Endothelial cell of umbilical vein (primary cell): Measurements from ENCODE around the gene ZNF77.

Experiments used
- CTCF ChIP-seq, 2 donors: IDR thresholded peaks; 1 replicate in 1 of 2; 2 replicates in 1 of 2; pipeline ENCODE4 v1.5.1; 2011; ENCODE audit warnings: low read length in 2 of 2, mild to moderate bottlenecking in 2 of 2, moderate library complexity in 2 of 2, control low read depth in 1 of 2, inconsistent platforms in 1 of 2, low read depth in 1 of 2; ENCODE audit not compliant: insufficient read depth in 1 of 2; ENCODE audit errors: extremely low read depth in 1 of 2
- EZH2 ChIP-seq: IDR thresholded peaks from 2 replicates; pipeline ENCODE4 v1.6.1; 2012; ENCODE audit warnings: borderline replicate concordance, low read depth, mild to moderate bottlenecking, moderate library complexity, low read length, inconsistent platforms; ENCODE audit not compliant: severe bottlenecking
- FOS ChIP-seq: IDR thresholded peaks from 2 replicates; pipeline ENCODE4 v1.6.1; 2011; ENCODE audit warnings: mild to moderate bottlenecking, low read length, moderate library complexity, borderline replicate concordance; ENCODE audit not compliant: insufficient read depth
- GATA2 ChIP-seq: IDR thresholded peaks from 2 replicates; pipeline ENCODE4 v1.7.0; 2011; ENCODE audit warnings: low read depth, mild to moderate bottlenecking, moderate library complexity, mixed read lengths, low read length; ENCODE audit not compliant: insufficient read length, insufficient read depth
- JUN ChIP-seq: IDR thresholded peaks from 2 replicates; pipeline ENCODE4 v1.6.1; 2011; ENCODE audit warnings: borderline replicate concordance, low read depth; ENCODE audit not compliant: insufficient read length, insufficient read depth
- MYC ChIP-seq: IDR thresholded peaks from one replicate; pipeline ENCODE4 v1.6.1; 2011; ENCODE audit warnings: mild to moderate bottlenecking, low read depth, low read length
- POLR2A ChIP-seq: IDR thresholded peaks from 2 replicates; pipeline ENCODE4 v1.6.1; 2012; ENCODE audit warnings: low read depth, mild to moderate bottlenecking, control low read depth, low read length
- POLR2AphosphoS5 ChIP-seq: IDR thresholded peaks from 2 replicates; pipeline ENCODE4 v1.6.1; 2012; ENCODE audit warnings: low read depth, mild to moderate bottlenecking, control low read depth, low read length, moderate library complexity; ENCODE audit not compliant: insufficient read depth
- TF ChIP-seq, protein P1 (sequence below): IDR thresholded peaks from 2 replicates; pipeline ENCODE4 v1.6.1; 2011; ENCODE audit not compliant: insufficient read depth, insufficient read length

DNA sequence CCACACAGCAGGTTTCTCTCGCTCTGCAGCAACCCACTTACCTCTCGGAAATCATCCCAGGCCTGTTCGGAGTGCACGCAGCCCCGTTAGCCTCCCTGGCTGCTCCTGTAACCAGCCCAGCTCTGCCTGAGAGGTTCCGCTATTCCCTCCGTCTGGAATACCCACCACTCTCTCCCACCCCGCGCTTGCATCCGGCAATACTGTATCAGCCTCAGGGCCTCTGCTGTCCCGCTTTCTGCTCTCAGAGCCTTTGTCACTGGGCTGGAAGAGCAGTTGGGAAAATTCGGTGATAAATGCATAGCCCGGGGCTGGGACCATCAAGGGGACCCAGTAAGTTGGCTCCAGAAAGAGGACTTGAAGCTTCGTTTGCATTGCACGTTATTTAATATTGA lies 31.8 kb upstream of the ZNF77 start:
- TF ChIP-seq CTCF (IDR thresholded peaks at IDR 0.05; ENCODE audit: extremely low read depth in 1 of 2, insufficient read depth in 1 of 2, low read depth in 1 of 2, low read length in 2 of 2) (no peak), FOS (no peak), POLR2A (no peak), POLR2AphosphoS5 (no peak), MYC (no peak), EZH2 (no peak), JUN (no peak), GATA2 (no peak)
- TF ChIP-seq, protein P1, sequence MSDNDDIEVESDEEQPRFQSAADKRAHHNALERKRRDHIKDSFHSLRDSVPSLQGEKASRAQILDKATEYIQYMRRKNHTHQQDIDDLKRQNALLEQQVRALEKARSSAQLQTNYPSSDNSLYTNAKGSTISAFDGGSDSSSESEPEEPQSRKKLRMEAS: no peak
